PC-3 (cell line): Measurements from ENCODE around the gene UBAP1L. TPM values are rescaled to one million over a fixed set of nuclear protein-coding genes. Genes with fewer than 3 reads are reported as not detected.

Experiments
- ATAC-seq: fragments of 200-7000 bp; cut with Tn5 transposase; 2 replicates; pipeline ENCODE4 v1.9.1; 2020; ENCODE audit warnings: mild to moderate bottlenecking, moderate library complexity
- BruUV-seq: library from RNA; stranded (reverse); fragments of 400-500 nt; replicated peaks from 2 replicates; lab custom pipeline; 2021; lab: Mats Ljungman, UMichigan
- CTCF ChIA-PET: fragments of 300-600 bp; sonication (Branson Sonifier 250); formaldehyde crosslinking; loops from one replicate; lab custom pipeline; 2022; ENCODE audit warnings: antibody characterized with exemption; lab: Charles Lee
- POLR2A ChIA-PET: fragments of 300-600 bp; sonication (Branson Sonifier 250); formaldehyde crosslinking; loops from one replicate; lab custom pipeline; 2022; ENCODE audit warnings: antibody characterized with exemption; ENCODE audit not compliant: unreplicated experiment; lab: Charles Lee
- DNase-seq: peaks from one replicate; pipeline ENCODE4 v3.0.0-alpha.2; 2015
- H2AFZ ChIP-seq: fragments of 300-600 bp; sonication (generic); 2 replicates; pipeline ENCODE4 v1.6.0; 2016; ENCODE audit warnings: antibody characterized with exemption, low read length
- H3F3A ChIP-seq: fragments of 300-600 bp; sonication (generic); one replicate; pipeline ENCODE4 v1.6.0; 2017; ENCODE audit warnings: antibody characterized with exemption, low read length, control low read depth, mild to moderate bottlenecking; ENCODE audit not compliant: unreplicated experiment
- H3K27ac ChIP-seq: fragments of 300-600 bp; sonication (generic); 2 replicates; pipeline ENCODE4 v1.5.1; 2016; ENCODE audit warnings: mild to moderate bottlenecking, low read length
- H3K27me3 ChIP-seq: fragments of 300-600 bp; sonication (generic); 2 replicates; pipeline ENCODE4 v1.6.1; 2016; ENCODE audit warnings: low read length, mixed read lengths
- H3K36me3 ChIP-seq: fragments of 300-600 bp; sonication (generic); 2 replicates; pipeline ENCODE4 v1.6.1; 2016; ENCODE audit warnings: low read depth, mixed run types, low read length, mixed read lengths
- H3K4me1 ChIP-seq: fragments of 300-600 bp; sonication (generic); 2 replicates; pipeline ENCODE4 v1.5.1; 2016; ENCODE audit warnings: low read length; ENCODE audit not compliant: insufficient read depth
- H3K4me2 ChIP-seq: fragments of 300-600 bp; sonication (generic); 2 replicates; pipeline ENCODE4 v1.6.0; 2016; ENCODE audit warnings: low read length
- H3K4me3 ChIP-seq: fragments of 300-600 bp; sonication (generic); 2 replicates; pipeline ENCODE4 v1.5.1; 2016; ENCODE audit warnings: mild to moderate bottlenecking, low read length, mixed read lengths
- H3K79me2 ChIP-seq: fragments of 300-600 bp; sonication (generic); 2 replicates; pipeline ENCODE4 v1.6.1; 2017; ENCODE audit warnings: low read length, mixed read lengths
- H3K9ac ChIP-seq: fragments of 300-600 bp; sonication (generic); 2 replicates; pipeline ENCODE4 v1.6.0; 2016; ENCODE audit warnings: mild to moderate bottlenecking, low read length
- H3K9me2 ChIP-seq: fragments of 300-600 bp; sonication (generic); replicated peaks from 2 replicates; pipeline ENCODE4 v1.6.1; 2016; ENCODE audit warnings: mixed run types, low read length, mixed read lengths
- H3K9me3 ChIP-seq: fragments of 300-600 bp; sonication (generic); 2 replicates; pipeline ENCODE4 v1.6.1; 2016; ENCODE audit warnings: low read length, mixed read lengths
- H4K20me1 ChIP-seq: fragments of 300-600 bp; sonication (generic); 2 replicates; pipeline ENCODE4 v1.6.1; 2016; ENCODE audit warnings: low read length, mixed read lengths
- EZH2 ChIP-seq: fragments of 300-600 bp; sonication (generic); IDR thresholded peaks from one replicate; pipeline ENCODE4 v1.6.1; 2017; ENCODE audit warnings: antibody characterized with exemption, mild to moderate bottlenecking, low read length; ENCODE audit not compliant: unreplicated experiment
- EZH2phosphoT487 ChIP-seq: fragments of 300-600 bp; sonication (generic); IDR thresholded peaks from 2 replicates; pipeline ENCODE4 v1.6.1; 2018; ENCODE audit warnings: mild to moderate bottlenecking, antibody characterized with exemption, low read length, borderline replicate concordance
- intact Hi-C: fragments of 100-400 bp; cut with micrococcal nuclease; formaldehyde crosslinking; loops from 2 replicates; pipeline ENCODE4 v1.9.0; 2023
- total RNA-seq: library from RNA; depleted of rRNA; stranded (reverse); fragments of >200 nt; gene quantifications from 2 replicates; pipeline ENCODE4 v1.2.3, GENCODE V29; 2014
- TF ChIP-seq, protein P1 (sequence below): fragments of 300-600 bp; sonication (generic); conservative IDR thresholded peaks from 2 replicates; pipeline ENCODE4 v1.5.1; 2017; ENCODE audit warnings: antibody characterized with exemption, low read depth, mild to moderate bottlenecking, low read length

UBAP1L gene
- total RNA-seq, 1 experiment from 2014 or later: 3.4 TPM

DNA sequence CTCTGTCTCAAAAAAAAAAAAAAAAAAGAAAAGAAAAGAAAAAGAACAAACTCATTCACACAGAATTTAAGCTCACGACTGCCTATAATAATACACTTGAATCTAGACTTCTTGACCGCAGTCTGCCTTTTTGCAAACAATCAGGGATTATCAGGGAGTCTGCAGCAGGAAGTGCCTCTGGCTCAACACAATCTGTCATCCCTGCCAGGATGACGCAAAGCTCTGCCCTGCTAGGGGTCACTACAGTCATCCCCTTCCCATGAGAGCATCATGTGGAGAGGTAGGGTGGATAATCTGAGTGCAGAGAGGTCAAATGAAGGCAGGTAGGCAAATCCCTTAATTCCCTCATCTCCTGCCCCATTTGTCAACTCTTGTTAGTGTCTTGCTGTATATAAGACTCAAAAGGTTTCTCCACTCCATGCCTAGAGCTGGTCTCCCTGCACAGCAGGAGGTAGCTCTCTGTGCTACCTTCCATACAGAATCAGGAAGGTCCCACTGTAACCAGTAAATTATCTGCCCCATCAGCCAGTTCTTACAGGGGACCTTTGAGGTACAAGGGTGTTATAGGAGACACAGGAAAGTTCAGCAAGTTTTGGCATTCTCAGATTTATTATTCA is 4.2 kb downstream of the UBAP1L start:
- Histone ChIP-seq H3K27me3 (no peaks in the 10 kb centered on the region), H3K4me2 (no peak overlapping the region), H4K20me1 (no peaks in the 10 kb centered on the region), H3K4me1 (no peaks in the 10 kb centered on the region), H3K4me3 (no peak overlapping the region), H3K36me3 (no peaks in the 10 kb centered on the region; the same call in 1 of the 2 replicates), H3K27ac (no peak overlapping the region), H3K9me3 (no peaks in the 10 kb centered on the region), H3K9ac (no peak overlapping the region), H3K9me2 (no peaks in the 10 kb centered on the region), H3K79me2 (no peaks in the 10 kb centered on the region), H2AFZ (no peak overlapping the region), H3F3A (no peaks in the 10 kb centered on the region)
- ChIA-PET POLR2A (no interaction called here), CTCF (no interaction called here)
- no peak for ATAC-seq
- DNase-seq: no peak
- intact Hi-C loops: no loop called here
- no TSS peak for BruUV-seq
- TF ChIP-seq EZH2 (no peak), EZH2phosphoT487 (no peak)
- TF ChIP-seq, protein P1, sequence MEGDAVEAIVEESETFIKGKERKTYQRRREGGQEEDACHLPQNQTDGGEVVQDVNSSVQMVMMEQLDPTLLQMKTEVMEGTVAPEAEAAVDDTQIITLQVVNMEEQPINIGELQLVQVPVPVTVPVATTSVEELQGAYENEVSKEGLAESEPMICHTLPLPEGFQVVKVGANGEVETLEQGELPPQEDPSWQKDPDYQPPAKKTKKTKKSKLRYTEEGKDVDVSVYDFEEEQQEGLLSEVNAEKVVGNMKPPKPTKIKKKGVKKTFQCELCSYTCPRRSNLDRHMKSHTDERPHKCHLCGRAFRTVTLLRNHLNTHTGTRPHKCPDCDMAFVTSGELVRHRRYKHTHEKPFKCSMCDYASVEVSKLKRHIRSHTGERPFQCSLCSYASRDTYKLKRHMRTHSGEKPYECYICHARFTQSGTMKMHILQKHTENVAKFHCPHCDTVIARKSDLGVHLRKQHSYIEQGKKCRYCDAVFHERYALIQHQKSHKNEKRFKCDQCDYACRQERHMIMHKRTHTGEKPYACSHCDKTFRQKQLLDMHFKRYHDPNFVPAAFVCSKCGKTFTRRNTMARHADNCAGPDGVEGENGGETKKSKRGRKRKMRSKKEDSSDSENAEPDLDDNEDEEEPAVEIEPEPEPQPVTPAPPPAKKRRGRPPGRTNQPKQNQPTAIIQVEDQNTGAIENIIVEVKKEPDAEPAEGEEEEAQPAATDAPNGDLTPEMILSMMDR: no peak

GRCh38 chr15:65106011-65106590 is 8.9 kb downstream of the UBAP1L start:
- Histone ChIP-seq H3K36me3 (no peaks in the 10 kb centered on the region), H3F3A (no peaks in the 10 kb centered on the region), H3K9me3 (no peaks in the 10 kb centered on the region), H3K4me3 (no peak overlapping the region), H3K27ac (no peak overlapping the region), H4K20me1 (no peaks in the 10 kb centered on the region), H2AFZ (no peak overlapping the region), H3K27me3 (no peaks in the 10 kb centered on the region), H3K4me1 (no peaks in the 10 kb centered on the region), H3K4me2 (no peak overlapping the region), H3K9ac (no peak overlapping the region), H3K9me2 (no peaks in the 10 kb centered on the region), H3K79me2 (no peaks in the 10 kb centered on the region)
- ChIA-PET POLR2A (no interaction called here), CTCF (no interaction called here)
- ATAC-seq: no peak
- DNase-seq: no peak
- no TSS peak for BruUV-seq
- intact Hi-C loops: no loop called here
- TF ChIP-seq EZH2: no peak
- TF ChIP-seq, protein P1: no peak
- TF ChIP-seq EZH2phosphoT487: no peak

- ChIA-PET CTCF (no interaction called here), POLR2A (no interaction called here)
- Histone ChIP-seq H4K20me1 (no peaks in the 10 kb centered on the region), H3K27ac (no peak overlapping the region), H3K9me2 (no peaks in the 10 kb centered on the region), H3K4me1 (no peaks in the 10 kb centered on the region), H3F3A (no peaks in the 10 kb centered on the region), H3K36me3 (no peaks in the 10 kb centered on the region), H2AFZ (no peak overlapping the region), H3K9me3 (no peaks in the 10 kb centered on the region), H3K79me2 (no peaks in the 10 kb centered on the region), H3K27me3 (no peaks in the 10 kb centered on the region), H3K4me2 (no peak overlapping the region), H3K4me3 (no peak overlapping the region), H3K9ac (no peak overlapping the region)
- intact Hi-C loops: no loop called here
- ATAC-seq (no peak), DNase-seq (no peak)
- no TSS peak for BruUV-seq
- TF ChIP-seq EZH2phosphoT487 (no peak), EZH2 (no peak)
- TF ChIP-seq, protein P1: no peak
These were observed 10.0 kb downstream of the UBAP1L start for GRCh38 chr15:65105038-65105437.
